ENCODE data around the gene PPP1R14C.

Gene PPP1R14C

DNA sequence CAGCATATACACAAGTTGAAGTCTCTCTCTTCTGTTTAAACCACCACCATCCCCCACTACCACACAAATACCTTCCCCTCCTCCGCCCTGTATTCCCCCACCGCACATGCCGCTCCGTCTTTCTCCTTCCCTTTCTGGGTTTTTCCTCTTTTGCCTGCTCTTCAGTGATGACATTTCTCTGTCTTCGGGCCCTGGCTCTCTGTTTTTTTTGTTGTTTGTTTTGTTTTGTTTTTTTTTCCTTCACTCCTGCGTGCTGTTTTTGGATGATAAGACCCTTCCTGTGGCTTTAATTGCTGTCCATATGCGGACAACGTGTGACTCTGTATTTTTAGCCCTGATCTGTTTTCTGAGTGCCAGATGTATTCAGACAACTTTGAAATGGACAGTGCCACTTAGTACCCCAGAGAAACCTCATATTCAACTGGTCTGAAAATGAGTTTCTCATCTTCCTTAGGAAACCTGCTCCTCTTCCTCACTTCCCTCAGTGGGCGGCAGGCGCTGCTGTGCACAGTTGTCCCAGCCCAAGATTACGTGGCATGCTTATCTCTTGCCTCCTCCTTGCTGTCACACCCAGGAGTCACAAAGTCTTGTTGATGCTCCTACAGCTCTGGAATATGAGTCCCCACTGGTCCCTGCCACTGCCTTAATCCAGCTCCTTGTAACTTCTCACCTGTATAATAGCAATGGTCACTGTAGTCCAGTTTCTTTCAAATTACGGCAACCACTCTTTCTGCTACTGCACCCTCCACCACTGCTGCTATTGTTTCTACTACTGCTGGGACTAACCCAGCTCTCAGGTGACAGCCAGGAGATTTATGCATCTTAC lies 8.2 kb downstream of the PPP1R14C start:
- H3K9me3 ChIP-seq (ENCODE audit: control insufficient read depth in 1 of 2, low read length in 2 of 2): no peaks in the 10 kb centered on the region
- H3K27me3 ChIP-seq (ENCODE audit: low read depth, low read length): peaks cover 21% of the 10 kb centered on the region
- no peaks in the 10 kb centered on the region for H3K36me3 ChIP-seq (ENCODE audit: control insufficient read depth in 1 of 2, insufficient read depth in 2 of 2, low read length in 2 of 2)
- H3K4me1 ChIP-seq (ENCODE audit: control insufficient read depth in 1 of 2, insufficient read depth in 2 of 2, low read length in 2 of 2): no peaks in the 10 kb centered on the region
- H3K4me3 ChIP-seq (ENCODE audit: low read depth in 1 of 2, low read length in 2 of 2): no peak overlapping the region
- no peak overlapping the region for H3K27ac ChIP-seq (ENCODE audit: low read length)

DNA sequence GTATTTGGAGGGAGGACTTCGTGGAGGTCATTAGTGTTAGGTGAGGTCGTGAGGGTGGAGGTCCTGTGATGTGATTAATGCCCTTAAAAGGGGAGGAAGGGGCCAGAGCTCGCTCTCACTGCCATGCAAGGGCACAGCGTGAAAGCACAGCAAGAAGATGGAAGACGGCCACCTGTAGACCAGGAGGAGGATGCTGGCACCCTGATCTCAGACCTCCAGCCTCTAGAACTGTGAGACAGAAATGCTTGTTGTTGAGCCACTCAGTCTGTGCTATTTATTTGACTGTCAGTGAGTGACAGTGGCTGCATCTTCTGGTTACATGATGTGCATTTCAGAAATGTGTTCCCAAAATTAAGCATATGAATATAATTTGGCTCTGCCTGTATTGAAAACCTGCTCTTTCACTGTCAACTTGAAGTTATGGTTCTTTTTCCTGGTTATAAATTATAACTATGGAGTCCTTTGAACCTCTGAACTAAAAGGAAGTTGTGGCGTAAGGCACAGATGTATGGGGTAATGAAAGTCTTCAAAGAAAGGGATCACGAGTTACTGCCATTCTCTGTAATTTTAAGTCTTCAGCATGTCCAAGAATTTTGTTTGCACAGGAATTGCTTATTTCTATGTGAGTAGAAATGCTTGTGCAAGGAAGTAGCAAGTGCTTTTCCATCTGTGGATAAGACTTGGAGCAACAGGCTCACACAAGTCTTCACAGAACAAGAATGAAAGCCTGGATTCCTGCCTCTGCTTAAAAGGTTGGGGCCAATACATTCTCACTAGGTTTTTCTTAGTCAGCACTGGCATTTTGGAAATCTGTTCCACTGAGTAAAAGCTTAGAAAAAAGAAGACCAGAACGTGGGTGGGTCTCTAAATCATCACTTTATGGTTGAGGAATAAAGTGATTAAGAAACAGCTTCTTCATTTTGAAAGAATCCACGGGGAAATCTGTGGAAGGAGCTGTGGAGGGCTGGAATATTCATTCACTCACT lies 10.3 kb downstream of the PPP1R14C start:
- Histone ChIP-seq H3K4me3 (ENCODE audit: low read depth in 1 of 2, low read length in 2 of 2) (no peak overlapping the region), H3K36me3 (ENCODE audit: control insufficient read depth in 1 of 2, insufficient read depth in 2 of 2, low read length in 2 of 2) (no peaks in the 10 kb centered on the region), H3K27ac (ENCODE audit: low read length) (no peak overlapping the region), H3K4me1 (ENCODE audit: control insufficient read depth in 1 of 2, insufficient read depth in 2 of 2, low read length in 2 of 2) (no peaks in the 10 kb centered on the region), H3K9me3 (ENCODE audit: control insufficient read depth in 1 of 2, low read length in 2 of 2) (no peaks in the 10 kb centered on the region), H3K27me3 (ENCODE audit: low read depth, low read length) (peaks cover 15% of the 10 kb centered on the region)

DNA sequence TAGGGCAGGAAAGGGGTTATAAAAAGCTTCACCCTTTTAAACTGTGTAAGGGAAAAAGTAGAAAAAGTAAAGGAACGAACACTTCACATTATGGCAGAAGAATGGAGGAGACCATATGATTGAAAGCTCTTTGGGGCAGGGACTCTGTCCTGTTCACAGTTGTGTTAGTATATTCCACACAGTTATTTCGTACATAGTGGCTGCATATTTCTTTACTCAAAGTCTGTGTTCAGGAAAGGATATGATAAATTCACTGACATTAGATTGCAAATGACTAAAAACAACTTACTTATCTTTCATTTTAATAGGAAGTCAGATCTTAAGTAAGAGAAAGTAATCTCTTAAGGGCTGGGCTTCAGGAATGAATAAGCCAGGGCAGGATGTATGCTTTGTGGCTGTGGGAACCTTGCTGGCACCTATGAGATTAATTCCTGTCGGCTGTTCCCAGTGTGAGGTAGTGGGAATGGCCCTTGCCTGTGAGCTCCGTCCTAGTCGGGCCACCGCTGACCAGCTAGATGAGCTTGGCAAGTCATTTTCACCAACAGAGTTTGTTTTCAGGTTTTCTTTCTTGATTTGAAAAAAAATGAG lies 11.2 kb downstream of the PPP1R14C start:
- Histone ChIP-seq H3K4me1 (ENCODE audit: control insufficient read depth in 1 of 2, insufficient read depth in 2 of 2, low read length in 2 of 2) (no peaks in the 10 kb centered on the region), H3K4me3 (ENCODE audit: low read depth in 1 of 2, low read length in 2 of 2) (no peak overlapping the region), H3K27me3 (ENCODE audit: low read depth, low read length) (peaks cover 15% of the 10 kb centered on the region), H3K36me3 (ENCODE audit: control insufficient read depth in 1 of 2, insufficient read depth in 2 of 2, low read length in 2 of 2) (no peaks in the 10 kb centered on the region), H3K27ac (ENCODE audit: low read length) (no peak overlapping the region), H3K9me3 (ENCODE audit: control insufficient read depth in 1 of 2, low read length in 2 of 2) (no peaks in the 10 kb centered on the region)

DNA sequence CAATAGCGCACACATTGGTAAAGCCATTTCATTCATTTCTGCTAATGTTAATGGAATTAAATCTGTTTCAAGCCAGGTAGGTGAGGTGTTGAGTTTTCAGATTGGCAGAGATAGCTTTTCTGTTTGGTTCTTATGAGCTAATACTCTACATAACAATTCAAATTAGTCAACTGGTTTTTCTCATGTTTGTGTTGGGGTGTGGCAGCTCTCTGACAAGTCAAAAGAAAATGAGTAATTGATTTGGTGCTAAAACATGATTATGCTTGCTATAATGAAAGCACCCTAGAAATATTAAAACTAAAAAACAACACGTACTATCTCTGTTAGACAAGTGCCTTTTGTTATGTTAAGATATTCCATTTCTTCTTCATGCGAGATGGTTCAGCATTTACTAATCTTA lies 13.6 kb downstream of the PPP1R14C start:
- H3K27ac ChIP-seq (ENCODE audit: low read length): no peak overlapping the region
- H3K9me3 ChIP-seq (ENCODE audit: control insufficient read depth in 1 of 2, low read length in 2 of 2): no peaks in the 10 kb centered on the region
- no peak overlapping the region for H3K4me3 ChIP-seq (ENCODE audit: low read depth in 1 of 2, low read length in 2 of 2)
- peaks cover 7% of the 10 kb centered on the region for H3K27me3 ChIP-seq (ENCODE audit: low read depth, low read length)
- H3K36me3 ChIP-seq (ENCODE audit: control insufficient read depth in 1 of 2, insufficient read depth in 2 of 2, low read length in 2 of 2): no peaks in the 10 kb centered on the region
- H3K4me1 ChIP-seq (ENCODE audit: control insufficient read depth in 1 of 2, insufficient read depth in 2 of 2, low read length in 2 of 2): no peaks in the 10 kb centered on the region

DNA sequence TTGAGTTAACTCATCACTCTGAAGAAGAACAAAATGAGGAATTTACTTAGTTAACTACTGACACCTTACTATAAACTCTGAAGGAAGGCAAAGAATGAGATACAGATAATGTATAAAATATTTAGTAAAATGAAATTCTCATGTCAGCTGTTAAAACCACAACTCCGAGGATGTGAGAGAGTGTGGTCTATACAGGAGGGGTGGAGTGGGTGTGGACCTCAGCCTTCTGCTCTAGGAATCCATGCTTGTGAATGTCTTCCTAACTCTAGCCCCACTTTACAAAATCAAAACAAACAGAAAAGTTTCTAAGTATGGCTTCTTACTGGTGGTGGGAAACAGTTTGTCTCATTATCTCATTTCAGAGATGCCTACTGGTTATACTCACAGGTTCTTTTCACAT lies 14.2 kb downstream of the PPP1R14C start:
- no peak overlapping the region for H3K4me3 ChIP-seq (ENCODE audit: low read depth in 1 of 2, low read length in 2 of 2)
- H3K27ac ChIP-seq (ENCODE audit: low read length): no peak overlapping the region
- H3K27me3 ChIP-seq (ENCODE audit: low read depth, low read length): peaks cover 7% of the 10 kb centered on the region
- H3K4me1 ChIP-seq (ENCODE audit: control insufficient read depth in 1 of 2, insufficient read depth in 2 of 2, low read length in 2 of 2): no peaks in the 10 kb centered on the region
- H3K36me3 ChIP-seq (ENCODE audit: control insufficient read depth in 1 of 2, insufficient read depth in 2 of 2, low read length in 2 of 2): no peaks in the 10 kb centered on the region
- H3K9me3 ChIP-seq (ENCODE audit: control insufficient read depth in 1 of 2, low read length in 2 of 2): no peaks in the 10 kb centered on the region

DNA sequence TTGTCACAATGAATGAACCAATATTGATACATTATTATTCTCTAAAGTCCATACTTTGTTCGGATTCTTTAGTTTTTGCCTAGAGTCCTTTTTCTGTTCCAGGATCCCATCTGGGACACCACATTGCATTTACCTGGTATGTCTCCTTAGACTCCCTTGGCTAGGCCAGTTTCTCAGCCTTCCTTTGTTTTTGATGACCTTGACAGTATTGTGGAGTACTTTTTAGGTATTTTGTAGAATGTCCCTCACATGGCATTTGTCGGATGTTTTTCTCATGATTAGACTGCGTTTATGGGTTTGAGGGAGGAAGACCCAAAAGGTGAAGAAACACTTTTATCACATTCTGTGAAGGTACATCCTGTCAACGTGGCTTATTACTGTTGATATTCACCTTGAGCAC lies 16.9 kb downstream of the PPP1R14C start:
- H3K36me3 ChIP-seq (ENCODE audit: control insufficient read depth in 1 of 2, insufficient read depth in 2 of 2, low read length in 2 of 2): no peaks in the 10 kb centered on the region
- no peak overlapping the region for H3K4me3 ChIP-seq (ENCODE audit: low read depth in 1 of 2, low read length in 2 of 2)
- H3K27ac ChIP-seq (ENCODE audit: low read length): no peak overlapping the region
- no peaks in the 10 kb centered on the region for H3K27me3 ChIP-seq (ENCODE audit: low read depth, low read length)
- H3K9me3 ChIP-seq (ENCODE audit: control insufficient read depth in 1 of 2, low read length in 2 of 2): no peaks in the 10 kb centered on the region
- no peaks in the 10 kb centered on the region for H3K4me1 ChIP-seq (ENCODE audit: control insufficient read depth in 1 of 2, insufficient read depth in 2 of 2, low read length in 2 of 2)

DNA sequence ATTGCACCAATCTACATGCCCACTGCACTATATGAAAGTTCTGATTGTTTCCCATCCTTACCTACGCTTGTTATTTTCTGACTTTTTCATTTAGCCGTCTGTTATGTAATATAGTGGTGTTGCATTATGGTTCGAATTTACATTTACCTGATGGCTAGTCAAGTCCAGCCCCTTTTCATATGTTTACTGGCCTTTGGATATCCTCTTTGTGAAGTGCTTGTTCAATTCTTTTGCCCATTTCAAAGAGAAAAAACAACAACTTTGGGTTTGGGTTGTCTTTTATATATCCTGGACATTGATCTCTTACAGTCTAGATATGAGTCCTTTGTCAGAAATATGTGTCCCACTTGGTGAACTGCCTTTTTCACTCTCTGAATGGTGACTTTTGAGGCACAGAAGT lies 21.1 kb downstream of the PPP1R14C start:
- no peaks in the 10 kb centered on the region for H3K36me3 ChIP-seq (ENCODE audit: control insufficient read depth in 1 of 2, insufficient read depth in 2 of 2, low read length in 2 of 2)

DNA sequence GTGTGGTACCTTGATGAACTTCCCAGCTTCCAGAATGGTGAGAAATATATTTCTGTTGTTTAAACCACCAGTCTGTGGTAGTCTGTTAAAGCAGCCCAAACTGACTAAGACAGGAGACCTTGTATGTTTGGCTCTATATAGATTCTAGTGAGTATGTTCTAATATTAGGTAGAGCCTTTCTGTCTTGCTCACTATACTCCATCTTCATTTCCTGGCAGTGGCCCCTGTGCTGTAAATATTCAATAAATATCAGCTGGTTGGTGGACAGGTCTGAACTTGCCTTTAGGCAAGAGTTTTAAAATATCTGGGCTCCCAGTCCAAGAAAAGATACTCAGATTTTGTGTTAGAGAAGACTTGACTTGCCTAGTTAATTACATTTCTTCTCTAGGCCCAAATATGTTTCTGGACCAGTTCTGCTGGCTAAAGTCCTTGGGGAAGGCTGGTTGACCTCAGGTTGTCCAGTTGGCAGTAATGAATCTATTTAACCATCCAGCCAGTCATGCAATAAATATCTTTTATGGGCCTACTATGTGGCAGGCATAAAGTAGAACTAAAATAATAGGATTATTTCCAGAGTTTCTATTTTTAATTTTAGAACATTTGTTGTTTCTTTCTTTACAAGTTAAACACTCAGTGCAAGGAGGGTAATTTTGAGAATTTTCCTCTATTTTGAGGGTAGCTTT lies 22.3 kb downstream of the PPP1R14C start:
- no peak overlapping the region for H3K4me3 ChIP-seq (ENCODE audit: low read depth in 1 of 2, low read length in 2 of 2)
- H3K4me1 ChIP-seq (ENCODE audit: control insufficient read depth in 1 of 2, insufficient read depth in 2 of 2, low read length in 2 of 2): no peaks in the 10 kb centered on the region
- no peak overlapping the region for H3K27ac ChIP-seq (ENCODE audit: low read length)
- H3K27me3 ChIP-seq (ENCODE audit: low read depth, low read length): no peaks in the 10 kb centered on the region
- H3K9me3 ChIP-seq (ENCODE audit: control insufficient read depth in 1 of 2, low read length in 2 of 2): no peaks in the 10 kb centered on the region
- no peaks in the 10 kb centered on the region for H3K36me3 ChIP-seq (ENCODE audit: control insufficient read depth in 1 of 2, insufficient read depth in 2 of 2, low read length in 2 of 2)

More for the DNA sequence above, 21.1 kb downstream of the PPP1R14C start:
- no peaks in the 10 kb centered on the region for H3K9me3 ChIP-seq (ENCODE audit: control insufficient read depth in 1 of 2, low read length in 2 of 2)
- H3K4me1 ChIP-seq (ENCODE audit: control insufficient read depth in 1 of 2, insufficient read depth in 2 of 2, low read length in 2 of 2): no peaks in the 10 kb centered on the region
- H3K27ac ChIP-seq (ENCODE audit: low read length): no peak overlapping the region
- H3K4me3 ChIP-seq (ENCODE audit: low read depth in 1 of 2, low read length in 2 of 2): no peak overlapping the region
- H3K27me3 ChIP-seq (ENCODE audit: low read depth, low read length): no peaks in the 10 kb centered on the region

DNA sequence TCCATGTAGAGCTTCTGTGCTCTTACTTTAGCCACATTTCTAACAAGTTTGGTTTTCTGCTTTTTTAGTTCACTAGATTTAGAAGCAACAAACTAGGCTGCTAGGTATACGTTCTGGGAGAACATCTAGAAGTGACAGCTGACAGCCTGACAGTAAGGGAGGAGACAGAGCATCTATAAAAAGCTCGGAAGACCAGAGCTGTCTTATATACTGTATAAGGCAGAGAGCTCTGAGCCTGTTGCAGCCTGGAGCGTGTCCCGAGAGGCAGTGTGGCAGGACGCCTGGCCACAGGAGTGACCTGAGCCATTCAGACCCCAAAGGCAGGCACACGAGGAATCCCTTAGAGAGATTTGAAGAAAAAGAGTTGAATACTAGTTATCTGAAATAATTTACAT lies 24.6 kb downstream of the PPP1R14C start:
- no peak overlapping the region for H3K27ac ChIP-seq (ENCODE audit: low read length)
- H3K27me3 ChIP-seq (ENCODE audit: low read depth, low read length): no peaks in the 10 kb centered on the region

DNA sequence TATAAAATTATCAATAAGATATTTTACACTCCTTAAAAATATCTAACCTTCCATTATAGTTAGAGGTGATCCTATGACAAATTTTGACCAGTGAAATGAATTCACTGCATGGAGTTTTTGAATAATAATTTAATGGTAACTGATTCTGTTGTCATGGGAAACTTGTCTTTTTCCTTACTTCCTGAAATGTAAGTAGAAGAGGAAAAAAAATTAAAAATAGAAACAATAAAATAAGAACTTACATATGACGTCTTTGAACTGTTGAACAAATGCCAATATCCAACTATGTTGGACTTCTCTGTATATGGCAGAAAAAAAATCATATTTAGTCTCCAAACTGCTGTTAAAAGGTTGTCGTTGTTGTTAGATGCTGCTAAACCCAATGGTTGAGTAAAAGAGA lies 26.3 kb downstream of the PPP1R14C start:
- H3K36me3 ChIP-seq (ENCODE audit: control insufficient read depth in 1 of 2, insufficient read depth in 2 of 2, low read length in 2 of 2): no peaks in the 10 kb centered on the region
- no peak overlapping the region for H3K4me3 ChIP-seq (ENCODE audit: low read depth in 1 of 2, low read length in 2 of 2)
- H3K9me3 ChIP-seq (ENCODE audit: control insufficient read depth in 1 of 2, low read length in 2 of 2): no peaks in the 10 kb centered on the region
- H3K4me1 ChIP-seq (ENCODE audit: control insufficient read depth in 1 of 2, insufficient read depth in 2 of 2, low read length in 2 of 2): no peaks in the 10 kb centered on the region
- H3K27me3 ChIP-seq (ENCODE audit: low read depth, low read length): no peaks in the 10 kb centered on the region
- H3K27ac ChIP-seq (ENCODE audit: low read length): no peak overlapping the region

More for the DNA sequence above, 24.6 kb downstream of the PPP1R14C start:
- Histone ChIP-seq H3K4me3 (ENCODE audit: low read depth in 1 of 2, low read length in 2 of 2) (no peak overlapping the region), H3K9me3 (ENCODE audit: control insufficient read depth in 1 of 2, low read length in 2 of 2) (no peaks in the 10 kb centered on the region), H3K4me1 (ENCODE audit: control insufficient read depth in 1 of 2, insufficient read depth in 2 of 2, low read length in 2 of 2) (no peaks in the 10 kb centered on the region), H3K36me3 (ENCODE audit: control insufficient read depth in 1 of 2, insufficient read depth in 2 of 2, low read length in 2 of 2) (no peaks in the 10 kb centered on the region)

DNA sequence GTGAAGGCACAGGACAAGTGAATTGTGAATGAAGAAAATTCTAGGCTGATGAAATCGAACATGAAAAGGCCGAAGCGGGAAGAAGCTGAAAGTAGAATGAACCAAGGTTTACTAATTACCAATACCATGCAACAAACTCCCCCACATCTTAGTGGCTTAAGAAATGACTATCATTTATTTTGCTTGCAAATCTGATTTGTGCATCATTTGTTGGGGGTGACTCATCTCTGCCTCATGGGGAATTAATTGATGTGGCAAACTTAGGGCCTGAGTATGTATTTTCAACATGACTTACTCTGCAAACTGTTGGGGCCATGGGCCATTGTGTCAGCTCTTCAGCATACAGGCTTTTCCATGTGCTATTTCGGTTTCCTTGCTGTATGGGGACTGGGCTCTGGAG lies 26.8 kb downstream of the PPP1R14C start:
- Histone ChIP-seq H3K9me3 (ENCODE audit: control insufficient read depth in 1 of 2, low read length in 2 of 2) (no peaks in the 10 kb centered on the region), H3K4me3 (ENCODE audit: low read depth in 1 of 2, low read length in 2 of 2) (no peak overlapping the region), H3K27ac (ENCODE audit: low read length) (no peak overlapping the region), H3K4me1 (ENCODE audit: control insufficient read depth in 1 of 2, insufficient read depth in 2 of 2, low read length in 2 of 2) (no peaks in the 10 kb centered on the region), H3K27me3 (ENCODE audit: low read depth, low read length) (no peaks in the 10 kb centered on the region), H3K36me3 (ENCODE audit: control insufficient read depth in 1 of 2, insufficient read depth in 2 of 2, low read length in 2 of 2) (no peaks in the 10 kb centered on the region)
